ENCODE measurements around the gene EZR.
"Not testable (repeated sequence)": the region's sequence is repeated elsewhere in the genome, so short reads cannot be mapped to it uniquely, and the experiment has no call there.

EZR gene

GRCh38 chr6:158843751-158844683 lies 24.8 kb upstream of the EZR start:
- DNase-seq (ENCODE audit: low read depth in 2 of 2), result no peak

- no peak for DNase-seq (ENCODE audit: low read depth in 2 of 2)
These were observed 22.2 kb upstream of the EZR start for GRCh38 chr6:158841358-158841757.

GRCh38 chr6:158840465-158840864 lies 21.3 kb upstream of the EZR start:
- DNase-seq (ENCODE audit: low read depth in 2 of 2), result no peak

GRCh38 chr6:158839796-158840195 lies 20.6 kb upstream of the EZR start:
- no peak for DNase-seq (ENCODE audit: low read depth in 2 of 2)

GRCh38 chr6:158838790-158839189 lies 19.6 kb upstream of the EZR start:
- not testable (repeated sequence) for DNase-seq (ENCODE audit: low read depth in 2 of 2)

GRCh38 chr6:158837684-158838625 lies 18.8 kb upstream of the EZR start:
- no peak for DNase-seq (ENCODE audit: low read depth in 2 of 2)

GRCh38 chr6:158836625-158837311 lies 17.6 kb upstream of the EZR start:
- no peak for DNase-seq (ENCODE audit: low read depth in 2 of 2)

GRCh38 chr6:158835616-158836221 lies 16.6 kb upstream of the EZR start:
- DNase-seq (ENCODE audit: low read depth in 2 of 2), result no peak

GRCh38 chr6:158834675-158835385 lies 15.7 kb upstream of the EZR start:
- no peak for DNase-seq (ENCODE audit: low read depth in 2 of 2)

GRCh38 chr6:158832807-158833206 lies 13.6 kb upstream of the EZR start:
- DNase-seq (ENCODE audit: low read depth in 2 of 2), result not testable (repeated sequence)

GRCh38 chr6:158832026-158832425 lies 12.9 kb upstream of the EZR start:
- DNase-seq (ENCODE audit: low read depth in 2 of 2), result no peak

GRCh38 chr6:158831571-158831970 lies 12.4 kb upstream of the EZR start:
- no peak for DNase-seq (ENCODE audit: low read depth in 2 of 2)

- DNase-seq (ENCODE audit: low read depth in 2 of 2), result no peak
These were observed 11.6 kb upstream of the EZR start for GRCh38 chr6:158830736-158831135.

- no peak for DNase-seq (ENCODE audit: low read depth in 2 of 2)
These were observed 9.6 kb upstream of the EZR start for GRCh38 chr6:158828807-158829206.

GRCh38 chr6:158826819-158827501 lies 7.8 kb upstream of the EZR start:
- DNase-seq (ENCODE audit: low read depth in 2 of 2), result no peak

- DNase-seq (ENCODE audit: low read depth in 2 of 2), result no peak
These were observed 6.8 kb upstream of the EZR start for GRCh38 chr6:158825951-158826306.

- DNase-seq (ENCODE audit: low read depth in 2 of 2), result no peak
These were observed 6.1 kb upstream of the EZR start for GRCh38 chr6:158825038-158825950.

- DNase-seq (ENCODE audit: low read depth in 2 of 2), result not testable (repeated sequence)
These were observed 4.4 kb upstream of the EZR start for GRCh38 chr6:158823616-158824015.

GRCh38 chr6:158819977-158820622 lies 932 bp upstream of the EZR start:
- no peak for DNase-seq (ENCODE audit: low read depth in 2 of 2)
